Stomach (tissue), 4 donors: ENCODE results near the gene LIN7C.

Experiments
- EP300 ChIP-seq: sonication (generic); formaldehyde crosslinking; IDR thresholded peaks from one replicate; pipeline ENCODE4 v1.6.1; 2017; ENCODE audit warnings: antibody characterized with exemption
- POLR2A ChIP-seq, 4 donors: fragments of 450-650 bp; IDR thresholded peaks; one replicate each; pipeline ENCODE4 v1.6.1; 2016; ENCODE audit warnings: antibody characterized with exemption in 4 of 4, control low read depth in 2 of 4, mild to moderate bottlenecking in 1 of 4, moderate library complexity in 1 of 4
- POLR2AphosphoS5 ChIP-seq, 3 donors: sonication (generic); formaldehyde crosslinking; IDR thresholded peaks; one replicate each; pipeline ENCODE4 v1.6.1; 2016; ENCODE audit warnings: antibody characterized with exemption in 3 of 3
- TF ChIP-seq, protein P1 (sequence below), 7 experiments: fragments of 450-650 bp in 4 of 7; fragments of 200-600 bp in 3 of 7; sonication (generic) in 3 of 7; IDR thresholded peaks; one replicate each; pipeline ENCODE4 v1.5.1; 2016 to 2019; ENCODE audit warnings: antibody characterized with exemption in 7 of 7, control low read depth in 2 of 7, mild to moderate bottlenecking in 1 of 7

GRCh38 chr11:27444801-27445215 lies 61.8 kb downstream of the LIN7C start:
- no peak for TF ChIP-seq POLR2A (IDR thresholded peaks at IDR 0.05)
- TF ChIP-seq, protein P1, sequence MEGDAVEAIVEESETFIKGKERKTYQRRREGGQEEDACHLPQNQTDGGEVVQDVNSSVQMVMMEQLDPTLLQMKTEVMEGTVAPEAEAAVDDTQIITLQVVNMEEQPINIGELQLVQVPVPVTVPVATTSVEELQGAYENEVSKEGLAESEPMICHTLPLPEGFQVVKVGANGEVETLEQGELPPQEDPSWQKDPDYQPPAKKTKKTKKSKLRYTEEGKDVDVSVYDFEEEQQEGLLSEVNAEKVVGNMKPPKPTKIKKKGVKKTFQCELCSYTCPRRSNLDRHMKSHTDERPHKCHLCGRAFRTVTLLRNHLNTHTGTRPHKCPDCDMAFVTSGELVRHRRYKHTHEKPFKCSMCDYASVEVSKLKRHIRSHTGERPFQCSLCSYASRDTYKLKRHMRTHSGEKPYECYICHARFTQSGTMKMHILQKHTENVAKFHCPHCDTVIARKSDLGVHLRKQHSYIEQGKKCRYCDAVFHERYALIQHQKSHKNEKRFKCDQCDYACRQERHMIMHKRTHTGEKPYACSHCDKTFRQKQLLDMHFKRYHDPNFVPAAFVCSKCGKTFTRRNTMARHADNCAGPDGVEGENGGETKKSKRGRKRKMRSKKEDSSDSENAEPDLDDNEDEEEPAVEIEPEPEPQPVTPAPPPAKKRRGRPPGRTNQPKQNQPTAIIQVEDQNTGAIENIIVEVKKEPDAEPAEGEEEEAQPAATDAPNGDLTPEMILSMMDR (IDR thresholded peaks at IDR 0.05): no peak
- no peak for TF ChIP-seq EP300
- no peak for TF ChIP-seq POLR2AphosphoS5 (IDR thresholded peaks at IDR 0.05)
